Nephron (organoid): Measurements from ENCODE around the gene SOWAHA.

ENCODE experiments used
- H3K27ac Mint-ChIP-seq, 3 experiments: 2 replicates each; pipeline ENCODE4 v1.8.0; 2020; ENCODE audit warnings: mixed read lengths in 3 of 3, mild to moderate bottlenecking in 2 of 3, moderate library complexity in 1 of 3
- H3K27me3 Mint-ChIP-seq: 2 replicates; pipeline ENCODE4 v1.8.0; 2021; ENCODE audit warnings: low read depth, mild to moderate bottlenecking, moderate library complexity, mixed read lengths
- H3K36me3 Mint-ChIP-seq: 2 replicates; pipeline ENCODE4 v1.8.0; 2020; ENCODE audit warnings: low read depth, mixed read lengths
- H3K4me1 Mint-ChIP-seq: 2 replicates; pipeline ENCODE4 v1.8.0; 2020; ENCODE audit warnings: mixed read lengths
- H3K4me3 Mint-ChIP-seq, 3 experiments: 2 replicates each; pipeline ENCODE4 v1.8.0; 2020; ENCODE audit warnings: mild to moderate bottlenecking in 3 of 3, mixed read lengths in 3 of 3, moderate library complexity in 2 of 3
- H3K9me3 Mint-ChIP-seq: 2 replicates; pipeline ENCODE4 v1.8.0; 2020; ENCODE audit warnings: mixed read lengths
- CTCF ChIP-seq, 3 experiments: fragments of 200-600 bp; sonication (generic); IDR thresholded peaks; one replicate each; pipeline ENCODE4 v1.5.0; 2021; ENCODE audit warnings: antibody characterized with exemption in 3 of 3; ENCODE audit not compliant: unreplicated experiment in 3 of 3

The SOWAHA gene

GRCh38 chr5:132826424-132827082 is 13.5 kb downstream of the SOWAHA start:
- H3K4me1 Mint-ChIP-seq: peaks cover 6% of the 10 kb centered on the region
- H3K4me3 Mint-ChIP-seq: peak overlapping the region in 2 of 3 experiments; percentile 27 to 52
- H3K9me3 Mint-ChIP-seq: no peaks in the 10 kb centered on the region
- no peak for TF ChIP-seq CTCF (IDR thresholded peaks at IDR 0.05; ENCODE audit: unreplicated experiment in 3 of 3)
- peaks cover 74% of the 10 kb centered on the region for H3K27me3 Mint-ChIP-seq
- H3K27ac Mint-ChIP-seq: no peak overlapping the region
- no peaks in the 10 kb centered on the region for H3K36me3 Mint-ChIP-seq

- Mint-ChIP-seq H3K27me3 (peaks cover 76% of the 10 kb centered on the region), H3K4me3 (peak overlapping the region; percentile 64 to 93 (median 91)), H3K27ac (no peak overlapping the region), H3K9me3 (no peaks in the 10 kb centered on the region), H3K4me1 (no peaks in the 10 kb centered on the region), H3K36me3 (no peaks in the 10 kb centered on the region)
- no peak for TF ChIP-seq CTCF (IDR thresholded peaks at IDR 0.05; ENCODE audit: unreplicated experiment in 3 of 3)
Measured at GRCh38 chr5:132827943-132828673, 15.0 kb downstream of the SOWAHA start.

GRCh38 chr5:132828846-132829494 is 15.9 kb downstream of the SOWAHA start:
- peaks cover 78% of the 10 kb centered on the region for H3K27me3 Mint-ChIP-seq
- H3K36me3 Mint-ChIP-seq: no peaks in the 10 kb centered on the region
- H3K9me3 Mint-ChIP-seq: no peaks in the 10 kb centered on the region
- peak overlapping the region; percentile 89 to 93 (median 91) for H3K4me3 Mint-ChIP-seq
- H3K4me1 Mint-ChIP-seq: no peaks in the 10 kb centered on the region
- peak overlapping the region in 2 of 3 experiments; percentile 31 to 48 for H3K27ac Mint-ChIP-seq
- TF ChIP-seq CTCF (IDR thresholded peaks at IDR 0.05; ENCODE audit: unreplicated experiment in 3 of 3): no peak

- no peaks in the 10 kb centered on the region for H3K9me3 Mint-ChIP-seq
- no peaks in the 10 kb centered on the region for H3K36me3 Mint-ChIP-seq
- TF ChIP-seq CTCF (IDR thresholded peaks at IDR 0.05; ENCODE audit: unreplicated experiment in 3 of 3): peak; percentile 84 to 91 (median 85)
- H3K27ac Mint-ChIP-seq: peak overlapping the region in 1 of 3 experiments; percentile 78
- peaks cover 73% of the 10 kb centered on the region for H3K27me3 Mint-ChIP-seq
- peak overlapping the region; percentile 89 to 93 (median 91) for H3K4me3 Mint-ChIP-seq
- H3K4me1 Mint-ChIP-seq: no peaks in the 10 kb centered on the region
Measured at GRCh38 chr5:132829742-132830435, 16.8 kb downstream of the SOWAHA start.

- no peak for TF ChIP-seq CTCF (IDR thresholded peaks at IDR 0.05; ENCODE audit: unreplicated experiment in 3 of 3)
- H3K4me3 Mint-ChIP-seq: peak within 1 kb of the TSS; percentile 89 to 93 (median 91)
- H3K9me3 Mint-ChIP-seq: no peaks in the 10 kb centered on the region
- peaks cover 70% of the 10 kb centered on the region for H3K27me3 Mint-ChIP-seq
- H3K4me1 Mint-ChIP-seq: no peaks in the 10 kb centered on the region
- no peaks in the 10 kb centered on the region for H3K36me3 Mint-ChIP-seq
- peak within 1 kb of the TSS in 2 of 3 experiments; percentile 53 to 78 for H3K27ac Mint-ChIP-seq
Measured at GRCh38 chr5:132830436-132831094, 17.5 kb downstream of the SOWAHA start, which contains the start of gene SHROOM1. SHROOM1 (minus strand) TSS chr5:132830647; CDS start chr5:132826140, 4,507 bp downstream.
